B cell (primary cell): ENCODE results near the gene RASSF1. TPM values are rescaled to one million over a fixed set of nuclear protein-coding genes. Genes with fewer than 3 reads are reported as not detected.
A peak's percentile ranks its signal among the peaks of the same experiment; 100 is the strongest.

Experiments
- ATAC-seq: fragments of 200-7000 bp; cut with Tn5 transposase; one replicate; pipeline ENCODE4 v1.10.0; 2021; ENCODE audit warnings: low read depth, mild to moderate bottlenecking, moderate number of reproducible peaks, moderate library complexity
- CTCF ChIA-PET: fragments of 350-600 bp; sonication (Branson Sonifier 250); formaldehyde crosslinking; loops from one replicate; lab custom pipeline; 2021; ENCODE audit warnings: antibody characterized with exemption, inconsistent platforms; lab: Charles Lee
- POLR2A ChIA-PET: fragments of 350-600 bp; sonication (Branson Sonifier 250); formaldehyde crosslinking; loops from one replicate; lab custom pipeline; 2021; ENCODE audit warnings: antibody characterized with exemption; lab: Charles Lee
- DNase-seq: peaks from one replicate; pipeline ENCODE4 v3.0.0; 2013
- H2AFZ ChIP-seq: 2 replicates; pipeline ENCODE4 v1.6.1; 2012; ENCODE audit warnings: mild to moderate bottlenecking, low read depth, low read length; ENCODE audit not compliant: insufficient read depth, poor library complexity, severe bottlenecking
- H3K27ac ChIP-seq, 2 donors: 1 replicate in 1 of 2; 2 replicates in 1 of 2; pipeline ENCODE4 v1.5.1; 2012 to 2013; ENCODE audit warnings: low read length in 2 of 2, mild to moderate bottlenecking in 2 of 2, moderate library complexity in 1 of 2
- H3K27me3 ChIP-seq, 4 experiments: fragments of 200-600 bp in 1 of 4; sonication (generic) in 1 of 4; replicated peaks in 1 of 4; 1 replicate in 2 of 4; 2 replicates in 2 of 4; pipeline versions ENCODE4 v1.6.1 to v1.7.0; 2013 to 2016; ENCODE audit warnings: low read length in 3 of 4, mild to moderate bottlenecking in 2 of 4, mixed read lengths in 1 of 4, moderate library complexity in 1 of 4; ENCODE audit not compliant: insufficient read depth in 4 of 4, control insufficient read depth in 3 of 4; ENCODE audit errors: control extremely low read depth in 1 of 4
- H3K36me3 ChIP-seq, 2 experiments: replicated peaks in 1 of 2; 1 replicate in 1 of 2; 2 replicates in 1 of 2; pipeline versions ENCODE4 v1.6.1 to v1.7.1; 2013; ENCODE audit warnings: low read length in 1 of 2; ENCODE audit not compliant: insufficient read depth in 2 of 2, control insufficient read depth in 1 of 2; ENCODE audit errors: control extremely low read depth in 1 of 2, extremely low read depth in 1 of 2
- H3K4me1 ChIP-seq, 2 donors: fragments of 200-600 bp in 1 of 2; sonication (generic) in 1 of 2; 1 replicate in 1 of 2; 2 replicates in 1 of 2; pipeline versions ENCODE4 v1.5.1 to v1.6.1; 2013 to 2017; ENCODE audit warnings: low read length in 2 of 2; ENCODE audit not compliant: control insufficient read depth in 2 of 2, insufficient read depth in 2 of 2
- H3K4me2 ChIP-seq: replicated peaks from 2 replicates; pipeline ENCODE3; 2012; ENCODE audit warnings: mild to moderate bottlenecking, low read depth, low read length; ENCODE audit not compliant: poor library complexity, severe bottlenecking
- H3K4me3 ChIP-seq, 5 experiments: fragments of 200-600 bp in 1 of 5; sonication (generic) in 1 of 5; 1 replicate in 3 of 5; 2 replicates in 2 of 5; pipeline versions ENCODE4 v1.5.1 to v1.7.0; 2011 to 2016; ENCODE audit warnings: low read length in 4 of 5, mild to moderate bottlenecking in 4 of 5, low read depth in 2 of 5, control low read depth in 1 of 5, moderate library complexity in 1 of 5; ENCODE audit not compliant: insufficient read depth in 1 of 5; ENCODE audit errors: control extremely low read depth in 1 of 5, extremely low read depth in 1 of 5
- H3K79me2 ChIP-seq: fragments of 200-600 bp; sonication (generic); one replicate; pipeline ENCODE4 v1.6.0; 2016; ENCODE audit warnings: low read length; ENCODE audit not compliant: control insufficient read depth, insufficient read depth
- H3K9ac ChIP-seq: fragments of 200-600 bp; sonication (generic); 2 replicates; pipeline ENCODE4 v1.6.1; 2017; ENCODE audit warnings: mild to moderate bottlenecking, low read length, moderate library complexity
- H3K9me3 ChIP-seq, 3 donors: one replicate each; pipeline versions ENCODE4 v1.6.1 to v1.7.1; 2013; ENCODE audit warnings: low read length in 2 of 3; ENCODE audit not compliant: control insufficient read depth in 2 of 3, insufficient read depth in 1 of 3; ENCODE audit errors: control extremely low read depth in 1 of 3
- H4K20me1 ChIP-seq: 2 replicates; pipeline ENCODE4 v1.6.0; 2012; ENCODE audit warnings: mild to moderate bottlenecking, low read length; ENCODE audit not compliant: insufficient read depth, control insufficient read depth, poor library complexity, severe bottlenecking
- H3K27ac Mint-ChIP-seq: one replicate; pipeline ENCODE4 v1.8.0; 2021; ENCODE audit warnings: mixed read lengths
- H3K27me3 Mint-ChIP-seq: one replicate; pipeline ENCODE4 v1.8.0; 2021; ENCODE audit warnings: mixed read lengths
- H3K4me1 Mint-ChIP-seq: one replicate; pipeline ENCODE4 v1.8.0; 2021; ENCODE audit warnings: mixed read lengths
- H3K4me3 Mint-ChIP-seq: one replicate; pipeline ENCODE4 v1.8.0; 2021; ENCODE audit warnings: mixed read lengths
- H3K9me3 Mint-ChIP-seq: one replicate; pipeline ENCODE4 v1.8.0; 2022; ENCODE audit warnings: mixed read lengths; ENCODE audit not compliant: insufficient read depth
- CTCF ChIP-seq: fragments of 200-600 bp; IDR thresholded peaks from one replicate; pipeline ENCODE4 v1.8.0; 2022; ENCODE audit warnings: antibody characterized with exemption, mild to moderate bottlenecking
- EZH2 ChIP-seq: IDR thresholded peaks from 2 replicates; pipeline ENCODE4 v1.6.1; 2012; ENCODE audit warnings: borderline replicate concordance, low read depth, mild to moderate bottlenecking, moderate library complexity, low read length; ENCODE audit not compliant: insufficient read depth, poor library complexity, severe bottlenecking
- WGBS: methylation state at CpG from one replicate; pipeline ENCODE4 v1.1.5; 2013; ENCODE audit warnings: missing lambda C conversion rate; ENCODE audit not compliant: insufficient coverage; 5-methylcytosine and 5-hydroxymethylcytosine counted together
- intact Hi-C: fragments of 100-400 bp; cut with micrococcal nuclease; formaldehyde crosslinking; loops from one replicate; pipeline ENCODE4 v1.10.0; 2022
- polyA plus RNA-seq: library from polyadenylated mRNA; depleted of rRNA; stranded (reverse); fragments of >200 nt; gene quantifications from 2 replicates; pipeline ENCODE4 v1.2.3, GENCODE V29; 2012
- total RNA-seq, 2 donors: library from RNA; stranded (reverse); fragments of 120-200 nt in 1 of 2; gene quantifications; 1 replicate in 1 of 2; 2 replicates in 1 of 2; pipeline versions ENCODE4 v1.2.3 to v1.2.4, GENCODE V29; 2013 to 2022

The RASSF1 gene
- total and polyA plus RNA-seq, 2 donors (not counting 1 experiment from before 2014, with no cell fraction given) = 121 to 223 TPM

GRCh38 chr3:50327943-50328691 is 12.5 kb downstream of the RASSF1 start, which contains the start of gene TUSC2:
TSS of gene TUSC2 (minus strand) at chr3:50328223. CDS start at chr3:50328099, 124 bp downstream.
- DNase-seq (peak; percentile 97), ATAC-seq (peak; percentile 94)
- H3K4me3 Mint-ChIP-seq = peak within 1 kb of the TSS; percentile 95
- TF ChIP-seq CTCF (no peak), EZH2 (no peak)
- Histone ChIP-seq H2AFZ (peak within 1 kb of the TSS; percentile 75), H3K79me2 (peaks cover 41% of the 10 kb centered on the region), H3K27ac (peak within 1 kb of the TSS; percentile 66 to 90), H3K9ac (peak within 1 kb of the TSS; percentile 87), H3K4me1 (peaks cover 14 to 24% of the 10 kb centered on the region in 2 donors), H3K4me2 (peak within 1 kb of the TSS; percentile 99), H4K20me1 (peaks cover 35% of the 10 kb centered on the region), H3K9me3 (no peaks in the 10 kb centered on the region), H3K27me3 (no peaks in the 10 kb centered on the region), H3K4me3 (peak within 1 kb of the TSS; percentile 39 to 98 (median 87)), H3K36me3 (peaks cover 0 to 55% of the 10 kb centered on the region in 2 experiments)
- POLR2A ChIA-PET = interaction anchor here (0.6 to 2.9 kb wide), 8 partner anchors 9 to 1666 kb away, joined by 3 to 27 read pairs (median 6); partner anchors contain the start of genes CYB561D2, HYAL3, IFRD2 and NAA80
- intact Hi-C loops = loop anchor here (1.0 kb wide), 5 partner anchors 9 to 101 kb away; partner anchors contain the start of genes CYB561D2, HYAL3, NAA80 and NPRL2
- CTCF ChIA-PET = interaction anchor here (0.5 to 3.4 kb wide), 10 partner anchors 9 to 510 kb away, joined by 3 to 20 read pairs (median 4); partner anchors contain the start of genes CYB561D2, HYAL3, NAA80 and NPRL2
- no peaks in the 10 kb centered on the region for H3K9me3 Mint-ChIP-seq
- peak within 1 kb of the TSS; percentile 91 for H3K27ac Mint-ChIP-seq
- no peaks in the 10 kb centered on the region for H3K27me3 Mint-ChIP-seq
- WGBS = 2% methylated on average over 55 of the region's 55 CpGs
- peaks cover 25% of the 10 kb centered on the region for H3K4me1 Mint-ChIP-seq
